Measurements from ENCODE around the gene IGDCC3. TPM values are rescaled to one million over a fixed set of nuclear protein-coding genes. Genes with fewer than 3 reads are reported as not detected.

The IGDCC3 gene
- total and polyA plus RNA-seq, 10 of the 15 experiments (the other 5 are each of a cell fraction or from before 2014, with no cell fraction given): 0.10 to 0.20 (median 0.15) TPM; not detected in 7

DNA sequence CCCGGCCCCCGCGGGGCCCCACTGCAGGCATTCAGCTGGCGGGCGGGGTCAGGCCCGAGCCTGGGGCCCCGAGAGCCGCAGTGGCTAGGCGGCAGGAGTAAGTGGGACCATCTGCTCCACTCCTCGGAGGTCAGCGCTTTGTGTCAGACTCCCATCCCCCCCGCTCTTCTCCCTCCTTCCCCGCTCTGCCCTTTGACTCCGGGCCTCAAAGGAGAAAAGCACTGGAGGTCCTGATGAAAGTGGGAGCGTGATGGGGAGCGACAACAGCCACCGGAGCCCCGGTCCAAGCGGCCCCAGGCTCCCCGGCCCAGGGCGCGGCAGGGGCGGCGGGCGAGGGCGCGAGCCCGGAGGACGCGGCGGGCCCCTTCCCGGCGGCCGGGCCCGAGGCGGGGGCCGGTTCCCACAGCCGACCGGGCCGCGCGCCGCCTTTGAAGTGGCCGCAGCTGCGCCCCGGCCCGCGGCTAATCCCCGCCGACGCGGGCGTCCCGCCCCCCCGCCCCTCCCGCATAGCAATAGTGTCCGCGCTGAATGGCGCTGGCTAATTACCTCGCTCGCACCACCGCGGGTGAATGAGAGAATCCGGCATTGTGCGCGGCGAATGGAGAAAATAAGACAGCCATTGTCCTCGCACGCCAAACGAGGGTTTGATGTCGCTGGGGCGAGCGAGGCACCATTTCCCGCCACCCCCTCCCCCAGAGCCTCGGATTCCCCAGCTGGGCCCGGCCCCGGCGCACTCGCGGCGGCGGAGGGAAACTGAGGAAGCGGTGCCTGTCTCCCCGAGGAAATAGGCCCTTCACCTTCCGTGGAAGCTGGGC is 22.4 kb downstream of the IGDCC3 start (continued):
- TF ChIP-seq E4F1 (IDR thresholded peaks at IDR 0.05; ENCODE audit: borderline replicate concordance, partially characterized antibody): no peak
- TF ChIP-seq, protein P1, sequence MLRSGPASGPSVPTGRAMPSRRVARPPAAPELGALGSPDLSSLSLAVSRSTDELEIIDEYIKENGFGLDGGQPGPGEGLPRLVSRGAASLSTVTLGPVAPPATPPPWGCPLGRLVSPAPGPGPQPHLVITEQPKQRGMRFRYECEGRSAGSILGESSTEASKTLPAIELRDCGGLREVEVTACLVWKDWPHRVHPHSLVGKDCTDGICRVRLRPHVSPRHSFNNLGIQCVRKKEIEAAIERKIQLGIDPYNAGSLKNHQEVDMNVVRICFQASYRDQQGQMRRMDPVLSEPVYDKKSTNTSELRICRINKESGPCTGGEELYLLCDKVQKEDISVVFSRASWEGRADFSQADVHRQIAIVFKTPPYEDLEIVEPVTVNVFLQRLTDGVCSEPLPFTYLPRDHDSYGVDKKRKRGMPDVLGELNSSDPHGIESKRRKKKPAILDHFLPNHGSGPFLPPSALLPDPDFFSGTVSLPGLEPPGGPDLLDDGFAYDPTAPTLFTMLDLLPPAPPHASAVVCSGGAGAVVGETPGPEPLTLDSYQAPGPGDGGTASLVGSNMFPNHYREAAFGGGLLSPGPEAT (IDR thresholded peaks at IDR 0.05; ENCODE audit: low read depth): no peak
- TF ChIP-seq, protein P2, sequence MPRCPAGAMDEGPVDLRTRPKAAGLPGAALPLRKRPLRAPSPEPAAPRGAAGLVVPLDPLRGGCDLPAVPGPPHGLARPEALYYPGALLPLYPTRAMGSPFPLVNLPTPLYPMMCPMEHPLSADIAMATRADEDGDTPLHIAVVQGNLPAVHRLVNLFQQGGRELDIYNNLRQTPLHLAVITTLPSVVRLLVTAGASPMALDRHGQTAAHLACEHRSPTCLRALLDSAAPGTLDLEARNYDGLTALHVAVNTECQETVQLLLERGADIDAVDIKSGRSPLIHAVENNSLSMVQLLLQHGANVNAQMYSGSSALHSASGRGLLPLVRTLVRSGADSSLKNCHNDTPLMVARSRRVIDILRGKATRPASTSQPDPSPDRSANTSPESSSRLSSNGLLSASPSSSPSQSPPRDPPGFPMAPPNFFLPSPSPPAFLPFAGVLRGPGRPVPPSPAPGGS (IDR thresholded peaks at IDR 0.05; ENCODE audit: borderline replicate concordance, insufficient read depth, low read depth, low read length, poor library complexity, severe bottlenecking): no peak
- TF ChIP-seq, protein P3, sequence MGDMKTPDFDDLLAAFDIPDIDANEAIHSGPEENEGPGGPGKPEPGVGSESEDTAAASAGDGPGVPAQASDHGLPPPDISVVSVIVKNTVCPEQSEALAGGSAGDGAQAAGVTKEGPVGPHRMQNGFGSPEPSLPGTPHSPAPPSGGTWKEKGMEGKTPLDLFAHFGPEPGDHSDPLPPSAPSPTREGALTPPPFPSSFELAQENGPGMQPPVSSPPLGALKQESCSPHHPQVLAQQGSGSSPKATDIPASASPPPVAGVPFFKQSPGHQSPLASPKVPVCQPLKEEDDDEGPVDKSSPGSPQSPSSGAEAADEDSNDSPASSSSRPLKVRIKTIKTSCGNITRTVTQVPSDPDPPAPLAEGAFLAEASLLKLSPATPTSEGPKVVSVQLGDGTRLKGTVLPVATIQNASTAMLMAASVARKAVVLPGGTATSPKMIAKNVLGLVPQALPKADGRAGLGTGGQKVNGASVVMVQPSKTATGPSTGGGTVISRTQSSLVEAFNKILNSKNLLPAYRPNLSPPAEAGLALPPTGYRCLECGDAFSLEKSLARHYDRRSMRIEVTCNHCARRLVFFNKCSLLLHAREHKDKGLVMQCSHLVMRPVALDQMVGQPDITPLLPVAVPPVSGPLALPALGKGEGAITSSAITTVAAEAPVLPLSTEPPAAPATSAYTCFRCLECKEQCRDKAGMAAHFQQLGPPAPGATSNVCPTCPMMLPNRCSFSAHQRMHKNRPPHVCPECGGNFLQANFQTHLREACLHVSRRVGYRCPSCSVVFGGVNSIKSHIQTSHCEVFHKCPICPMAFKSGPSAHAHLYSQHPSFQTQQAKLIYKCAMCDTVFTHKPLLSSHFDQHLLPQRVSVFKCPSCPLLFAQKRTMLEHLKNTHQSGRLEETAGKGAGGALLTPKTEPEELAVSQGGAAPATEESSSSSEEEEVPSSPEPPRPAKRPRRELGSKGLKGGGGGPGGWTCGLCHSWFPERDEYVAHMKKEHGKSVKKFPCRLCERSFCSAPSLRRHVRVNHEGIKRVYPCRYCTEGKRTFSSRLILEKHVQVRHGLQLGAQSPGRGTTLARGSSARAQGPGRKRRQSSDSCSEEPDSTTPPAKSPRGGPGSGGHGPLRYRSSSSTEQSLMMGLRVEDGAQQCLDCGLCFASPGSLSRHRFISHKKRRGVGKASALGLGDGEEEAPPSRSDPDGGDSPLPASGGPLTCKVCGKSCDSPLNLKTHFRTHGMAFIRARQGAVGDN (IDR thresholded peaks at IDR 0.05): no peak
